ENCODE measurements around the gene LRP11.

Gene LRP11

GRCh38 chr6:149900620-149901443 lies 36.7 kb upstream of the LRP11 start:
- DNase-seq (ENCODE audit: extremely low read depth, low read depth) = no peak
- no peak for TF ChIP-seq CTCF (IDR thresholded peaks at IDR 0.05; ENCODE audit: low read depth, low read length)

- no peak for TF ChIP-seq CTCF (IDR thresholded peaks at IDR 0.05; ENCODE audit: low read depth, low read length)
- no peak for DNase-seq (ENCODE audit: extremely low read depth, low read depth)
These were observed 35.9 kb upstream of the LRP11 start for GRCh38 chr6:149899926-149900619.

GRCh38 chr6:149899486-149899885 lies 35.3 kb upstream of the LRP11 start:
- no peak for DNase-seq (ENCODE audit: extremely low read depth, low read depth)

GRCh38 chr6:149898966-149899365 lies 34.8 kb upstream of the LRP11 start:
- no peak for TF ChIP-seq CTCF (IDR thresholded peaks at IDR 0.05; ENCODE audit: low read depth, low read length)
- DNase-seq (ENCODE audit: extremely low read depth, low read depth) = no peak

More at GRCh38 chr6:149899486-149899885, 35.3 kb upstream of the LRP11 start:
- TF ChIP-seq CTCF (IDR thresholded peaks at IDR 0.05; ENCODE audit: low read depth, low read length) = no peak

- no peak for DNase-seq (ENCODE audit: extremely low read depth, low read depth)
- peak; percentile 2; the same call in 1 of the 2 replicates for TF ChIP-seq CTCF (IDR thresholded peaks at IDR 0.05; ENCODE audit: low read depth, low read length)
These were observed 33.9 kb upstream of the LRP11 start, which contains the start of gene RAET1E for GRCh38 chr6:149897855-149898744. Gene RAET1E (minus strand): TSS chr6:149898113. CDS start chr6:149890901, 7,212 bp downstream.

- TF ChIP-seq CTCF (IDR thresholded peaks at IDR 0.05; ENCODE audit: low read depth, low read length) = no peak
- peak; percentile 88 for DNase-seq (ENCODE audit: extremely low read depth, low read depth)
These were observed 33.0 kb upstream of the LRP11 start for GRCh38 chr6:149897015-149897697.

All from AG09319 (cell line).